ENCODE results near the gene C20orf204.

DNA sequence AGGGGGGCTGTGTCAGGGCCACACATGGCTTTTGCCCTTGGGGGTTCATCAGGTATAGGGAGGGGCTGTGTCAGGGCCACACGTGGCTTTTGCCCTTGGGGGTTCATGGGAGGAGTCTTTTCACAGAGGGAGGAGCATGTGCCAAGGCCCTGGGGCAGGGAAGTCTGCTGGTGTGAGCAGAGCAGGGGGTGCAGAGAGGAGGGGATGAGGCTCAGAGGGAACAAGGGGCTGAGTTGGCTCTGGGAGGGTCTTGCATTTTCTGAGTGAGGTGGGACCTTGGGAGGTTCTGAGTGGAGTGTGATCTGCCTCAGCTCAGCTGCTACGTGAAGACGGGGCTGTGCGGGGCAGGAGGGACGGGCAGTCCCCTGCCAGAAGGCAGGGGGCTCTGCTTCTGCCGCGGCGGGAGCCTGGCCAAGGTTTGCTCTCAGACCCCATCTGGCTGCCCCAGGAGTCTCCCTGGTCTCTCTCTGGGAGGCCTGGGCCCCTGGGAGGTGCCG lies 19.5 kb downstream of the C20orf204 start:
- TF ChIP-seq, protein P1, sequence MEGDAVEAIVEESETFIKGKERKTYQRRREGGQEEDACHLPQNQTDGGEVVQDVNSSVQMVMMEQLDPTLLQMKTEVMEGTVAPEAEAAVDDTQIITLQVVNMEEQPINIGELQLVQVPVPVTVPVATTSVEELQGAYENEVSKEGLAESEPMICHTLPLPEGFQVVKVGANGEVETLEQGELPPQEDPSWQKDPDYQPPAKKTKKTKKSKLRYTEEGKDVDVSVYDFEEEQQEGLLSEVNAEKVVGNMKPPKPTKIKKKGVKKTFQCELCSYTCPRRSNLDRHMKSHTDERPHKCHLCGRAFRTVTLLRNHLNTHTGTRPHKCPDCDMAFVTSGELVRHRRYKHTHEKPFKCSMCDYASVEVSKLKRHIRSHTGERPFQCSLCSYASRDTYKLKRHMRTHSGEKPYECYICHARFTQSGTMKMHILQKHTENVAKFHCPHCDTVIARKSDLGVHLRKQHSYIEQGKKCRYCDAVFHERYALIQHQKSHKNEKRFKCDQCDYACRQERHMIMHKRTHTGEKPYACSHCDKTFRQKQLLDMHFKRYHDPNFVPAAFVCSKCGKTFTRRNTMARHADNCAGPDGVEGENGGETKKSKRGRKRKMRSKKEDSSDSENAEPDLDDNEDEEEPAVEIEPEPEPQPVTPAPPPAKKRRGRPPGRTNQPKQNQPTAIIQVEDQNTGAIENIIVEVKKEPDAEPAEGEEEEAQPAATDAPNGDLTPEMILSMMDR (IDR thresholded peaks at IDR 0.05): no peak
- TF ChIP-seq POLR2AphosphoS5 (IDR thresholded peaks at IDR 0.05) (no peak), POLR2A (IDR thresholded peaks at IDR 0.05) (no peak)

All from sigmoid colon (tissue), 4 donors.